GM19239 (cell line): Measurements from ENCODE around the gene PIK3R1.
"Not testable (repeated sequence)": the region's sequence is repeated elsewhere in the genome, so short reads cannot be mapped to it uniquely, and the experiment has no call there.

Experiments
- DNase-seq: peaks from one replicate; pipeline ENCODE4 v3.0.0; 2011; ENCODE audit warnings: low spot score; ENCODE audit not compliant: insufficient read length
- FAIRE-seq: peaks from 2 replicates; lab custom pipeline; 2011; peaks lifted over from hg19 to GRCh38; lab: Jason Lieb, UNC

Gene PIK3R1

DNA sequence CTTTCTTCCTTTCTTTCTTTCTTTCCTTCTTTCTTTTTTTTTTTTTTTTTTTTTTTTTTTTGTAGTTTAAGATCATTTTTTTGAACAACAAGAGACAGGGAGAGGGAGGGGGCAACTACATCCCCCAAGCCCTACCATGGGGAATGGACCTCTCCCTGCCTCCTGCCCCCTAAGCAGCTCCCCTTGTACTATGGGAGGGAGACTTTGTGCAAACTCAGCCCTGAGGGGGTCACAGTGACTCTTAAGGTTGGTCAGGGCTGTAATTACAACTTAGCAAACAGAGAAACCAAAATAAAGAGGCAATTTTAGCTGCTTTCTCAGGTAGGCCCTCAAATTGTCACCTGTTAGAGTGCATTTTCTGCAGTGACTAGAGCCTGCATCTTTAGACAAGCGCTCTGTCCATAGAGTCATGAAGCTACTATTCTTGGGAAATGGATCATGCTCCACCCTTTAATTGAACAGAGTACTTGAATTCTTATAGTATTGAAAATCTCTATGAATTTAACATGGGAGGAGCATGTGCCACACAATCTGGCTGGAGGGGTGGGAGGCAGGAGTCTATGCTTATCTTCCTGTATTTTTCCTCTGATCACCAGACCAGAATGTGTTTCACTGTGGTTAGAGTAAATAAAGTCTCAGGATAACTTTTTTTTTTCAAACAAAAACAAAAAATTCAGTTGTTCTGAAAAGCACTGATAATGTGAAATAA is 24.3 kb upstream of the PIK3R1 start:
- DNase-seq, result no peak
- FAIRE-seq, result no peak

DNA sequence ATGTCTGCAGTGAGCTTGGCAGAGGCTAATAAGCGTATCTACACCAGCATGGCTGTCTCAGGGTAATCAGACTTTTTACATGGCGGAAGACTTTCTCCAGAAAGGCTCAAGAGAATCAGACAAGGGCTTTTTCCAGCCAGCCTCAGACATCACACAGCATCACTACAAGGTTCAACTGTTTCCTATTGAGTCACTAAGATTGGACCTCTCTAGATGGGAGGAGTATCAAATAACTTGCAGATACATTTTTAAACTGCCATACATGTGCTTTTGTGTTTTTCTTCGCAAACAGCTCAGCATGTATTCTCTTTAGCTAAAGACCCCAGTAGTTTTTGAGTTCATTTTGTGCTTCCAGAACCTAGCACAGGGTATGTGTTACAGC is 22.9 kb upstream of the PIK3R1 start:
- FAIRE-seq (no peak), DNase-seq (no peak)

DNA sequence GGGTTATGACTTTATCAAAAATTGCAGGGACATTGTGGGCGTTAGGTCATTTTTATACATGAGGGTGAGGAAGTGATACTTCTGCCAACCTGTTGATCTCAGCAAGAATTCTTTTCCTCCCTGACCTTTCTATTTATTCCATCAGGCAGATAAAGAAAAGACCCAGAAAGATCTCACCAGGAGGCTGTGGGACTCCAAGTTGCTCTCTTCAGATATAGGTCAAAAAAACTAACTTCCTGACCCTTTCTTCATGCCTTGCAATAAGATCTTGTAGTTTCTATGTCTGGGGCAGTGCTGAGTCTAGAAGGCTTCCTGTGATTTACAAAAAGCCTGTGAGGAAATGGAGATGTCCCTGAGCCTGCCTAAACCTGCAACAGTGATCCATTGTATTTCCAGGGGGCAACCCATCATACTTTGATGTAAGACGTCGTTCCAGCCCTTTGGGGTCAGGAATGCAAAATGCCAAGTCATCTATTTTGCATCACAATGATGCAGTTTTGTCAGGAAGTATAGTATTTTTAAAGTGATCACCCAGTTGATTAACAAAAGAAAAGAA is 22.0 kb upstream of the PIK3R1 start:
- DNase-seq (no peak), FAIRE-seq (no peak)

DNA sequence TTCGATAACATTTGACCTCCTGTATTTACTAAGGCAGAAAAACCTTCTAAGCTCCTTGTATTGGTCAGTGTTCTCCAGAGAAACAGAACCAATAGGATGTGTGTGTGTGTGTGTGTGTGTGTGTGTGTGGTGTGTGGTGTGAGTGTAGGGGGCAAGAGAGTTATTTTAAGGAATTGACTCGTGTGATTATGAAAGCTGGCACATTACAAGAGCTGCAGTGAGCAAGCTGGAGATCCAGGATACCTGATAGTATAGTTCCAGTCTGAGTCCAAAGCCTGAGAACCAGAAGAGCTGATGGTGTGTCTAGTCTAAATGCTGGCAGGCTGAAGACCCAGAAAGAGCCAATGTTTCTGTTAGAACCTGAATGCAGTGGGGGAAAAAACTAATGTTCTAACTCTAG is 21.2 kb upstream of the PIK3R1 start:
- FAIRE-seq (no peak), DNase-seq (no peak)

DNA sequence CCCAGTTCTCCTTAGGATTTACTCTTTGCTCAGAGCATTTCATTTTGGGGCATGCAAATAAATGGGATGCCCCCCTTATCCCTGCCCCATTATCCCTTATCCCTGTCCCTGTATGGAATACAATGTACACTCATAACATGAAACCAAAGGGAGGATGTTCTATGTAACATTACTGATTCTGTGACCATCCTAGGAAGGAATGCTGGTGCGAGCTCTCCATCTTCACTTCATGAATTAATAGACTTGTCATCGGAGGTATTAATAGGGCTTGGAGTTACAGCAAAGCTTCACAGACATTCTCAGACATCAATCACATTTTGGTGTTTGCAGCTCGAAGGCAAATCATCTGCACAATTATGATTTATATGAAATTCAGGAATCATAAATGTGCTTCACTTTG is 20.4 kb upstream of the PIK3R1 start:
- no peak for FAIRE-seq

DNA sequence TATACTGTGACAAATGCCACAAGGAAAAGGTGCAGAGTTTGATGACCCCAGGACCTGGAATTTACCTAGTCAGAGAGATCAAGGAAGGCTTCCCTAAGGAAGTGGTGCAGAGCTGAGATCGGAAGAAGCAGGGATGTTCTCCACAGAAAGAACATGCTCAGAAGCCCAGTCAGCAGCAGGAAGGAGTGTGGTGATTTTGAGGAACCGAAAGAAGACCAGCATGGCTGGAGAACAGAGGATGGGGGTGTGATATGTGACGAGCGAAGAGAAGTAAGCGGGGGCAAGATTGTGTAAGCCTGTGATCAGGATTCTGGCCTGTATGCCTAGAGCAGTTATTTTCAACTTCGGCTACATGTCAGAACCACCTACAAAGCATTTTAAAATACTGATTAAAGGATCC is 18.7 kb upstream of the PIK3R1 start:
- peak; percentile 40 for DNase-seq
- peak; percentile 94 for FAIRE-seq

More for the DNA sequence above, 20.4 kb upstream of the PIK3R1 start:
- no peak for DNase-seq

DNA sequence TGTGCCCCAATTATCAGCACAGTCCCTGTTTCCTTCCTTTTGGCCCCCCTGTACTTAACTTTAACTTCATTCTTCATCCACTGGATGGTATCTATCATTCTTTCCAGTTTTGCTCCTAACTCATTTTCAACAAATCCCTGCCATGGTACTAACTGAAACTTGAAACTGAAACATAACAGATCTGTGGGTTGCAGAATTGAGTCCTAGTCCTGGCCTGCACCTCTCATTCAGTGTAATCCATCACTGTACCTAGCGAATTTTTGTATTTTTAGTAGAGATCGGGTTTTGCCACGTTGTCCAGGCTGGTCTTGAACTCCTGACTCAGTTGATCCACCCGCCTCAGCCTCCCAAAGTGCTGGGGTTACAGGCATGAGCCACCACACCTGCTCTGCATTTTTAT is 15.3 kb upstream of the PIK3R1 start:
- no peak for DNase-seq
- peak; percentile 60 for FAIRE-seq

DNA sequence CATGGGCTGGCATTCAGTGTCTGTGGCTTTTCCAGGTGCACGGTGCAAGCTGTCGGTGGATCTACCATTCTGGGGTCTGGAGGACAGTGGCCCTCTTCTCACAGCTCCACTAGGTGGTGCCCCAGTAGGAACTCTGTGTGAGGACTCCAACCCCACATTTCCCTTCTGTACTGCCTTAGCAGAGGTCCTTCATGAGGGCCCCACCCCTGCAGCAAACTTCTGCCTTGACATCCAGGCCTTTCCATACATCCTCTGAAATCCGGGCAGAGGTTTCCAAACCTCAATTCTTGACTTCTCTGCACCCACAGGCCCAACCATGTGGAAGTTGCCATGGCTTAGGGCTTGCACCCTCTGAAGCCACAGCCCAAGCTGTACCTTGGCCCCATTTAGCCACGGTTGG is 4.9 kb upstream of the PIK3R1 start:
- DNase-seq, FAIRE-seq: not testable (repeated sequence)

DNA sequence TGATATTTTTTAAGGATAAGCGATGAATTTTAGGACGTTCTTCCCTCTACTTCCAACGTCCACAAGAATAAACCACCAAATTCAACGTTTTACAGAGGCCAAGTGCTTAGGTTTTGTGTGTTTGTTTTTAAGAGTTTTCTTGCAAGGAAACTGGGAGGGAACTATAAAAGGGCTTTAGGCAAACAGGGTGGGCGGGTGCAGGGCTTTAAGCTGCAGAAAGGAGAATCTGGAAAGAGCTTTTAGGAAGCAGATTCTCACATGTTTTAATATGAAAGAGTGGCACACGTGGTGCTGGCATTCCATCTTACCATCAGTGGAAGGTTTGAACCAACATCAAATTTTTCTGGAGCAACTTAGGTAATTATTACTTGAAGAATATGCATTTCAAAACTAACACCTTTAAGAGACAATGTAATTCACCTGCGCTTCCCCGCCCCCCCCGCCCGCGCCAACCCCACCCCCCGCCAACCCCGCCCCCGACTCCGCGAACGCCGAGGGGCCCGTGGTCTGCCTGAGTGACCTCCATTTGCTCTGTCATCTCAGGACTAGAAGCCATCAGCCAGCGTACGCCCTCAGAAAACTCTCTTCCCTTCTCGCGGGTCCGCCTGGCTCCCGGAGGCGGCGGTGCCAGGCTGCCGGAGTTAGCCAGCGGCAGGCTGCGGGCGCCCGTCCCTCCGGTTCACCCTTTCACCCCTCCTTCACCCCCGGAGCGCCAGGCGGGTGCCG is 911 bp upstream of the PIK3R1 start:
- DNase-seq, result no peak
- no peak for FAIRE-seq

DNA sequence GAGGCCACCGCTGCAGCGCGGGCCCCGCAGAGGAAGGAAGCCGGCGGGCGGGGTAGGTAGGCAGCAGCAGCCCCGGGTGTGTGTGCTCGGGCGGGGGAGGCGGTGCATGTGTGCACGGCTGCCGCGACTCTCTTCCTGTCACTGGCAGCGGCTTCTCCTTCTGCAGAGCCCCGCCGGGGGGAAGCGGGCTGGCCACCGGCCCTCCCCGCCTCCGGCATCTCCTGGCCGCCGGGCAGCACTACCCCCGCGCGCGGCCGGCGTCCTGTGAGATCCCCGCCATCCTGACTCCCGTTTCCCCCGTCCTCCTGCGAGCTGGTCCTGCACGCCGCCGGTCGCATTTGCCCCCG is 315 bp downstream of the PIK3R1 start:
- FAIRE-seq (peak; percentile 51), DNase-seq (peak; percentile 47)

DNA sequence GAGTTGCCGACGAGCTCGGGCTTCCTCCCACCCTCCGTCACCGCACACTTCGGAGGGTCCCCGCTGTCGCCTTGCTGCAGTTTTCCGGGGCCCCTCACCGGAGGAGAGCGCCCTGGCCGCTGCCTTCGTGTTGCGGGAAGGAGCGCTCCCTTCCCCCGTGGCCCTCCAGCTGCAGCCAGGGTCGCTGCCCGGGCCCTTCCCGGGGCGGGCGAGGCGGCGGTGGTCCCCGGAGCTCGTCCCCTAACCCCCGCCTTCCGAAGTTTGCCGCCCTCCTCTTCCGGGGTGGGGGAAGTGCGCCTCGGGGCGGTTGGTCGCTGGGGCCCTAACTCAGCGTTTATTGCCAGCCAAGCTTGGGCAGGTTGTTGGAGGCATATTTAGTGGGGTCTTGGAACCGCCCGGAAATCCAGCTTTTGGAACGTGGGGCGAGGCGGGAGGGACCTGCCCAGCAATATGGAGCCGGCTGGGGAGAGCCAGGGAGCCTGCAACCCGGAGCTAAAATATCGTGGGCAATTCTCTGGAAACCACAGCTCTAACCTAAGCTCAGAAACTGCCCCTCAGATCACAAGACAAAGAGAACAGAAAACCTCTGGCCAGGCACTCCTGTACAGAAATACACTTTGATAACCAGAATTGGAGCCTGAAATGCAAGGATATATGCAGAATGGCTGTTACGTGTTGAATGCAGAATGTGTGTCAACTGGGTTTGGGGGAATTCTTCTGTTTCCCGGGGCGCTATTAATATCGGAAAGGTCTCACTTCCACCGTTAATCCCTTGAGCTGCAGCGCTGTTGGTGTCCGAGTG is 890 bp downstream of the PIK3R1 start:
- DNase-seq, result peak; percentile 29
- peak; percentile 93 for FAIRE-seq

DNA sequence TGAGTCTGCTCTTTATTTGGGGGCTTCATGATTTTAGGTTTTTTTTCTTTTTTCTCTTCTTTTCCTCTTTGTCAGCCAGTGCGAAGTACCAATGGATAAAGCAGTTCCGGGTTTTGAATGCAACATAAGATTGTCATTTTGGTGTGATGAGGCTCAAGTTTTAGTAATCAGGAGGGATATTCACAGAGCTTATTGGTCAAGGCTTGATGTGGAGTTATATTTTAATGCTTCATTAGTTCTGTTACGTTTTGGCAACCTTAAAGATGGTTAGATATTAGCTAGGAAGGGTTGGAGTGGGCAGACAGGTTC is 1.4 kb downstream of the PIK3R1 start:
- FAIRE-seq (no peak), DNase-seq (no peak)

DNA sequence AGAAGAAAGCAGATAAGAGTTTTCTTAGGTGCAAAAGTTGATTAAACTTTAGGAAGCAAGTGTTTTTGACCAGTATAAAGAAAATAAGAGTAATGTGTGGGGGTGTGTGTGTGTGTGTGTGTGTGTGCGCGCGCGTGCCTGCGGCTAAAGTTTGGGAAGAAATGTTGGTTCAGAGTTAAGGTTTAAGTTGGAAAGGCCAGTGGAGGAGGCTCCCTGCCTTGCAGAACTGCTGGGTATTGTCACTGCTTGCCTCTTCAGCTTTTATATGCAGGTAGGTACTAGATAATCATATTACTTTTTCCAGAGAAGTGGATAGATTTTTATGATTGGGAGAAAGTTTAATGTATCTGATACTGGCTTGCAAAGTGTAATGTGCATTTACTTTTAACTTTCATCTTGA is 2.0 kb downstream of the PIK3R1 start:
- FAIRE-seq (no peak), DNase-seq (no peak)

DNA sequence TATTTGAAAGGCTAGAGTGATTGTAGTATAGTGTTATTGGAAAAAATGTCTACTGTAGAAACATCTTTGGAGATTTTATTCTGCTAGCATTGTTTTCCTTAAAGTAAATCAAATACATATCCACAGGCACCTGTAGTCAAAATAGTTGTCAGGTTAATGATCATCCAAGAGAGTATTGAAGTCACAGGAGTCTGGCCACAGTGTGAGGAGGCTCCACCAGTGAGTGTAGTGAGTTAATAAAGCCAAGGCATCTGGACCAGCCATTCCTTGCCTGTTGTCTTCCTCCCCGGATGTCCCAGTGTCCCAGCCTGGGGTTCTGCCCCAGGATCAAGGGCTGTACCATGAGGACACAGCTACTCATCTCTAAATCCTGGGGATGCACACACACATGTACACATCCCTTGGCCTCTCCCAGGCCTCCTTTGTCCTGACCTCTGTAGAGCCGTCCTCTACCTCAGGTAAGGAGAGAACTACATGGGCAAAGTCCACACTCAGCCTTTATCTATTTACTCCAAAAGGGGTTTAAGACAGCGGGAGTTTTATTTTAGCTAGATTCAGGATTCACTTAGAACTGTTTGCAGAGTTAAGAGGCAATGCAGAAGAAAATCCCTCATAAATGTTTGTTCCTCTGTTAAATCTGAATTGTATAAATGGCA is 3.7 kb downstream of the PIK3R1 start:
- DNase-seq, result no peak
- FAIRE-seq, result no peak

DNA sequence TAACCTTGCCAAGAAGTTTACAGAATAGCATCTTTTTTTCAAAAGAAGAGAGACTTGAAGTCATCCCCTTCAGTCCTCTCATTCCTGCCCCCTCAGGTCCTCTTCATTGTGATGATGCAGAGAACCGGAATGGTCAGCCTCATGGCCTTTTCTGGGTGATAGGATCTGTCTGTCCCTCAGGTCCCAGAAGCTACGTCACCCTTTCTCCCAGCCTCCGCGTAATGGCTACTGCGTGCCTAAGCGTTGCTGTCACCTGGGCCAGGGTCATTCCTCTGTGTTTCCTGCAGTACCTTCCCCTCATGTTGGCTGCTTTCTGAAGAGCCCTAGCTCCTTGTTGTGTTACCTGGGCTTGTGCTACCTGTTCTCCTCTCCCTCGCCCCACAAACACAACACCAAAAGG is 4.7 kb downstream of the PIK3R1 start:
- FAIRE-seq, result no peak

DNA sequence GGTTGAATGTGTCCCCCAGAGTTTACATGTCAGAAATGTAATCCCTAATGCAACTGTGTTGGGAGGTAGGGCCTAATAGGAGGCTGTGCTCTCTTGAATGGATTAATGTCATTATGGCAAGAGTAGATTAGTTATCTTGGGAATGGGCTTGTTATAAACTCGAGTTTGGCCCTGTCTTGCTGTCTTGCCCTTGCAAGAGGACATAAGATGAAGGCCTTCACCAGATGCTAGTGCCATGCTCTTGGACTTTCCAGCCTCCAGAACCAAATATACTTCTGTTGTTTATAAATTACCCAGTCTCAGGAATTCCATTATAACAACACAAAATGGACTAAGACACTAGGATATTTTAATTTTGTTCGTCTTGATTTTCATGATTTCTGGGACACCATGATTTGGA is 5.4 kb downstream of the PIK3R1 start:
- DNase-seq (no peak), FAIRE-seq (no peak)

More for the DNA sequence above, 4.7 kb downstream of the PIK3R1 start:
- DNase-seq, result no peak

DNA sequence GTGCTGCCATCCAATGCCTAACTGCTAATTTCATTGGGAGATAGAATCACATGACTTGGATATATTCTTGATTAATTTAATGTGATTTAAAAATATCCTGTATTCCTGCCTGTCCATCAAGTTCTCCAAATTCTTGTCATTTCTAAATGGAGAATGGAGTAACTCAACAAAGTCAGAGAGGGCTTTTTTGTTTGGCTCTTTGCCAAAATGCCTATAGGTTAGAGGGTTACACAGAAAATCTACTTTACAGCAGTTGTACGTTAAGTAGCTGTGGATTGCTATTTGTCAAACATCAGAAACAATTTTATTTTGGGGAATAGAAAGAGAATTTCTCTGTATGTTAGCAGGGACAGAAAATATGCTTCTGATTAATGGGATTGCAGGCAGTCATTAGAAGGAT is 5.9 kb downstream of the PIK3R1 start:
- DNase-seq (no peak), FAIRE-seq (no peak)

DNA sequence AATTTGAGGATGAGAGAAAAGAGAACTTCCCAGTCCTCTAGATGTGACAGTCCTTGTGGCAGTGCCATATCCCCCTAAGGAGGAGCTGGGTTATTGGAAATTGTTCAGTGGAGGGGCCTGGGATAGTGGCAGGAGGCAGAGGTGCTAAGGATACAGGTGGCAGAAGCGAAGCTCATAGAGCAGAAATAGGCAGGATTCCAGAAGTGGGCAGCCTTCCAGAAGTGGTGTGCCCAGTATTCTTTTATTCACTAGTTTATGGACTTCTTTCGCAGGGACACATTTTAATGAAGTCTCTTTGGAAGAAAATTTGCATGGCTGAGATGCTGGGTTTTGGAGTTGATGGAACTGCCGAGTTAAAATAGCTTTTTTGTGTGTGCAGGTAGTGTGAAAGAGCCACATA is 6.8 kb downstream of the PIK3R1 start:
- DNase-seq (no peak), FAIRE-seq (no peak)

DNA sequence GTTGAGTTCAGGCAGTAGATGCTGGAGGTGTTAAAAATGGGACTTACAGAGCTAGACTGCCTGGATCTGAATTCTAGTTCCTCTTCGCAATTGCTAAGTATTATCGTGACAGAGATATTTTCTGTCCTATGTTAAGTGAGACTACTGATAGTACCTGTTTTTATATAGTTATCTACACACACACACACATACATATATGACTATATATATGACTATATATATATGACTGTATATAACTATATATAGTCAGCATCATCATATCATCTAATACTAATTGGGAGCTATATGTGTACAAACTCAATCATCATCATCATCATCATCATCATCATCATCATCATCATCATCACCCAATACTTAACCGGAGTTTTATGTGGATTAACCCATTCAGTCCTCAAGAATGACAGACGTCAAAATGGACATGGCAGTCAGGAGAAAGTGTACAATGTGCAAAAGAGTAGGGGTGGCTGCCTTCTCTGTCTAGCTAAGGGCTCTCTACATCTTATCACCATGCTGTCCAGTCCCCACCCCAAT is 7.3 kb downstream of the PIK3R1 start:
- no peak for DNase-seq

DNA sequence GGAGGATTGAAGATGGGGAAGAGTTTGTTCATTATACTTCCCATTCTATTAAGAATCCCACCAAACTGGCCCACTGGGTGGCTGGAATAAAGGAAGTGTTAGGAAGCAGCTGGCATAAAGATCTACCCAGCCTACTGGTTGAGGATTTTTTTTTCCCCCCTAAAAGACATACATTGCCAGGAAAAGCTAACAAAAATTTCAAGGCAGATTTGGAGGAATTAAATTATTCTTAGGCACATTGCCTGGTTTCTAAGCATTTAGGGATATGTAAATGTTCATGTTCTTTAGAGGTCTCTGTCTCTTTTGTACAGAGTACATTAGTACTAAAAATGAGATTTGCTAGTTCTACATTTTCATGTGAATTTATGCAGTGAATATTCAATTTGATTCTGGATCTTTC is 8.3 kb downstream of the PIK3R1 start:
- FAIRE-seq (no peak), DNase-seq (no peak)

More for the DNA sequence above, 7.3 kb downstream of the PIK3R1 start:
- no peak for FAIRE-seq
